H9 (cell line): Measurements from ENCODE around the gene ARHGAP26. TPM values are rescaled to one million over a fixed set of nuclear protein-coding genes. Genes with fewer than 3 reads are reported as not detected.

Source experiments
- DNase-seq: peaks from one replicate; pipeline ENCODE4 v3.0.0-alpha.2; 2017
- H2AFZ ChIP-seq: one replicate; pipeline ENCODE4 v1.6.1; 2013; ENCODE audit warnings: mild to moderate bottlenecking, low read length, control low read depth, moderate library complexity
- H2AK5ac ChIP-seq: 2 replicates; pipeline ENCODE4 v1.6.1; 2013; ENCODE audit warnings: low read length, control low read depth, mixed read lengths; ENCODE audit not compliant: insufficient read length
- H2BK120ac ChIP-seq: one replicate; pipeline ENCODE4 v1.6.1; 2013; ENCODE audit warnings: low read depth, mild to moderate bottlenecking, low read length, control low read depth, inconsistent platforms; ENCODE audit not compliant: poor library complexity, severe bottlenecking
- H2BK12ac ChIP-seq: 2 replicates; pipeline ENCODE4 v1.6.1; 2013; ENCODE audit warnings: low read length, control low read depth, mixed read lengths, low read depth; ENCODE audit not compliant: insufficient read length
- H2BK15ac ChIP-seq: 2 replicates; pipeline ENCODE4 v1.6.1; 2013; ENCODE audit warnings: low read depth, low read length, control low read depth
- H2BK20ac ChIP-seq: one replicate; pipeline ENCODE4 v1.6.1; 2013; ENCODE audit warnings: low read depth, mild to moderate bottlenecking, low read length, control low read depth, inconsistent platforms; ENCODE audit not compliant: poor library complexity, severe bottlenecking
- H2BK5ac ChIP-seq: 2 replicates; pipeline ENCODE4 v1.6.1; 2013; ENCODE audit warnings: low read length, control low read depth, mixed read lengths; ENCODE audit not compliant: insufficient read length
- H3K14ac ChIP-seq: 2 replicates; pipeline ENCODE4 v1.6.1; 2013; ENCODE audit warnings: low read length, control low read depth; ENCODE audit not compliant: insufficient read depth
- H3K18ac ChIP-seq: 2 replicates; pipeline ENCODE4 v1.6.1; 2013; ENCODE audit warnings: low read depth, mild to moderate bottlenecking, mixed read lengths, low read length, control low read depth; ENCODE audit not compliant: insufficient read length
- H3K23ac ChIP-seq: 2 replicates; pipeline ENCODE4 v1.6.1; 2013; ENCODE audit warnings: low read length, control low read depth, mixed read lengths, low read depth; ENCODE audit not compliant: insufficient read length
- H3K23me2 ChIP-seq: 2 replicates; pipeline ENCODE4 v1.6.1; 2013; ENCODE audit warnings: low read depth, mild to moderate bottlenecking, mixed read lengths, low read length, control low read depth; ENCODE audit not compliant: insufficient read length, poor library complexity, severe bottlenecking
- H3K27ac ChIP-seq: 2 replicates; pipeline ENCODE4 v1.5.1; 2013; ENCODE audit warnings: low read length, control low read depth, mixed read lengths, low read depth; ENCODE audit not compliant: insufficient read length
- H3K27me3 ChIP-seq: 2 replicates; pipeline ENCODE4 v1.6.1; 2013; ENCODE audit warnings: low read length, control low read depth, inconsistent platforms; ENCODE audit not compliant: insufficient read depth
- H3K4ac ChIP-seq: 2 replicates; pipeline ENCODE4 v1.6.1; 2013; ENCODE audit warnings: low read depth, mild to moderate bottlenecking, control low read depth, inconsistent platforms, low read length, moderate library complexity
- H3K4me1 ChIP-seq: 2 replicates; pipeline ENCODE4 v1.6.1; 2013; ENCODE audit warnings: low read length, control low read depth, inconsistent platforms; ENCODE audit not compliant: insufficient read depth
- H3K4me2 ChIP-seq: 2 replicates; pipeline ENCODE4 v1.6.1; 2013; ENCODE audit warnings: low read length, control low read depth, mixed read lengths; ENCODE audit not compliant: insufficient read length, insufficient read depth
- H3K56ac ChIP-seq: 2 replicates; pipeline ENCODE4 v1.6.1; 2013; ENCODE audit warnings: low read depth, mild to moderate bottlenecking, mixed read lengths, low read length, control low read depth; ENCODE audit not compliant: insufficient read length
- H3K79me1 ChIP-seq: 2 replicates; pipeline ENCODE4 v1.6.1; 2013; ENCODE audit warnings: low read depth, mild to moderate bottlenecking, moderate library complexity, low read length, control low read depth, inconsistent platforms; ENCODE audit not compliant: insufficient read depth, poor library complexity, severe bottlenecking
- H3K79me2 ChIP-seq: 2 replicates; pipeline ENCODE4 v1.6.1; 2013; ENCODE audit warnings: low read length, control low read depth, inconsistent platforms; ENCODE audit not compliant: insufficient read depth
- H3K9ac ChIP-seq: 2 replicates; pipeline ENCODE4 v1.6.1; 2013; ENCODE audit warnings: low read length, control low read depth, mixed read lengths; ENCODE audit not compliant: insufficient read length; ENCODE audit errors: extremely low read depth
- H3K9me3 ChIP-seq: one replicate; pipeline ENCODE4 v1.6.1; 2013; ENCODE audit warnings: low read depth, low read length, inconsistent platforms; ENCODE audit not compliant: control insufficient read depth
- H3T11ph ChIP-seq: one replicate; pipeline ENCODE4 v1.6.1; 2013; ENCODE audit warnings: mild to moderate bottlenecking, low read length, control low read depth, inconsistent platforms
- H4K20me1 ChIP-seq: one replicate; pipeline ENCODE4 v1.6.1; 2013; ENCODE audit not compliant: control insufficient read depth, insufficient read length, insufficient read depth
- H4K5ac ChIP-seq: 2 replicates; pipeline ENCODE4 v1.6.1; 2013; ENCODE audit warnings: low read depth, mild to moderate bottlenecking, mixed read lengths, low read length, control low read depth; ENCODE audit not compliant: insufficient read length
- H4K8ac ChIP-seq: replicated peaks from 2 replicates; pipeline ENCODE4 v1.6.1; 2013; ENCODE audit warnings: low read length, control low read depth, mixed read lengths, low read depth; ENCODE audit not compliant: insufficient read length
- H4K91ac ChIP-seq: 2 replicates; pipeline ENCODE4 v1.6.1; 2013; ENCODE audit warnings: low read depth, mild to moderate bottlenecking, moderate library complexity, mixed read lengths, low read length, control low read depth; ENCODE audit not compliant: insufficient read length
- H3K27ac Mint-ChIP-seq, 3 experiments: 2 replicates in 2 of 3; 3 replicates in 1 of 3; pipeline ENCODE4 v1.8.0; 2020 to 2021; ENCODE audit warnings: mixed read lengths in 3 of 3, mild to moderate bottlenecking in 1 of 3, moderate library complexity in 1 of 3
- H3K27me3 Mint-ChIP-seq: 2 replicates; pipeline ENCODE4 v1.8.0; 2021; ENCODE audit warnings: low read depth, mild to moderate bottlenecking, moderate library complexity, mixed read lengths
- H3K36me3 Mint-ChIP-seq, 3 experiments: 2 replicates in 2 of 3; 3 replicates in 1 of 3; pipeline ENCODE4 v1.8.0; 2020 to 2021; ENCODE audit warnings: low read depth in 3 of 3, mixed read lengths in 3 of 3; ENCODE audit not compliant: insufficient read depth in 1 of 3
- H3K4me1 Mint-ChIP-seq, 2 experiments: 2 replicates each; pipeline ENCODE4 v1.8.0; 2020; ENCODE audit warnings: mixed read lengths in 2 of 2
- H3K4me3 Mint-ChIP-seq, 2 experiments: 2 replicates in 1 of 2; 3 replicates in 1 of 2; pipeline ENCODE4 v1.8.0; 2020 to 2021; ENCODE audit warnings: mild to moderate bottlenecking in 2 of 2, mixed read lengths in 2 of 2, moderate library complexity in 1 of 2
- H3K9me3 Mint-ChIP-seq, 2 experiments: 2 replicates in 1 of 2; 3 replicates in 1 of 2; pipeline ENCODE4 v1.8.0; 2020; ENCODE audit warnings: mild to moderate bottlenecking in 2 of 2, mixed read lengths in 2 of 2, moderate library complexity in 1 of 2
- WGBS: extraction: QIAGEN DNeasy Blood & Tissue Kit; methylation state at CpG from one replicate; pipeline ENCODE4 v1.1.7; 2013; ENCODE audit warnings: missing lambda C conversion rate, low lambda C conversion rate, mixed read lengths; ENCODE audit not compliant: insufficient read length; ENCODE audit errors: extremely low coverage; 5-methylcytosine and 5-hydroxymethylcytosine counted together
- total RNA-seq: library from RNA; stranded (reverse); gene quantifications from 2 replicates; pipeline ENCODE4 v1.2.1, GENCODE V29; 2021
- TF ChIP-seq, protein P1 (sequence below): fragments of 200-600 bp; sonication (generic); conservative IDR thresholded peaks from 3 replicates; pipeline ENCODE4 v1.8.0; 2021; ENCODE audit warnings: antibody characterized with exemption, mild to moderate bottlenecking

ARHGAP26 gene
- total RNA-seq, 1 experiment from 2014 or later = 13.8 TPM

DNA sequence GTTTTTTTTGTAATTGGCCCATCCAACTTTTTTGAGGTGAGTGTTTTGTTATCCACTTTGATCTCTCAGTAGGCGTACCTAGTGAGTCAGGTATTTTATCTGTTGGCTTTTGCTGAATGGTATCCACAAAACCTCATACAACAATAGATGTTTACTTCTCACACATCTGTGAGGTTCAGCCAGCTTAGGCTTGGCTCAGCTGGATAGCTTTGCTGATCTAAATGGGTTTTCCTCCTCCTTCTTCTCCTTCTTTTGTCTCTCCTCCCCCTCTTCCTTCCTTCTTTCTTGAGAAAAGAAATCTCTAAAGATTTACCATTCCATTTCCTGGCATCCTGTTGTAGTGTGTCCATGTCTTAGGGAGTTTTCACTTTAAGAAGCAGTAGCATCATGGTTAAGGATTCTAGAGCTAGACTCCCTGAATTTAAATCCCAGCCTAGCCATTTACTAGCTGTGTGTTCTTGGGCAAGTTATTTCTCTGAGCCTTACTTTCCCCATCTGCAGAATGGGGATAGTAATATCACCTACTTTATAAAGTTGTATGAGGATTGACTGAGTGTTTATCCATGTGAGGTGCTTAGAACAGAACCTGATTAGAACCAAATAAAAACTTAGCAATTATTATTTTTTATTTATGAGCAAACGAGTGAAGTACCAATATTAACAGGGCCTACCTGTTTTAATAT is 126.3 kb downstream of the ARHGAP26 start:
- Histone ChIP-seq H3K23ac (no peak overlapping the region), H3K18ac (no peak overlapping the region), H4K8ac (no peak overlapping the region), H3K79me2 (no peaks in the 10 kb centered on the region), H2BK15ac (no peak overlapping the region), H3K9me3 (no peaks in the 10 kb centered on the region), H2BK20ac (no peak overlapping the region), H2BK120ac (no peak overlapping the region), H3K23me2 (no peaks in the 10 kb centered on the region), H3K4ac (no peak overlapping the region), H3K14ac (no peak overlapping the region), H4K91ac (no peak overlapping the region), H4K20me1 (no peaks in the 10 kb centered on the region), H2BK5ac (no peak overlapping the region), H3K56ac (no peak overlapping the region), H3K4me1 (peaks cover 13% of the 10 kb centered on the region), H4K5ac (no peak overlapping the region), H2BK12ac (no peak overlapping the region), H3K4me2 (no peak overlapping the region), H2AFZ (no peak overlapping the region), H3T11ph (no peak overlapping the region), H3K27me3 (no peaks in the 10 kb centered on the region), H2AK5ac (no peak overlapping the region), H3K27ac (peak overlapping the region; percentile 91), H3K79me1 (no peaks in the 10 kb centered on the region), H3K9ac (no peak overlapping the region)
- no CpG with 5 or more reads among the region's 2 CpGs for WGBS
- Mint-ChIP-seq H3K4me3 (no peak overlapping the region), H3K36me3 (peaks cover 1 to 12% (median 8%) of the 10 kb centered on the region in 3 experiments; a peak in 5 of 7 replicates), H3K27me3 (no peaks in the 10 kb centered on the region), H3K27ac (peak overlapping the region; percentile 92 to 95 (median 93)), H3K4me1 (peaks cover 63% of the 10 kb centered on the region in 2 experiments), H3K9me3 (no peaks in the 10 kb centered on the region; a peak in 1 of 5 replicates)
- DNase-seq = no peak
- TF ChIP-seq, protein P1, sequence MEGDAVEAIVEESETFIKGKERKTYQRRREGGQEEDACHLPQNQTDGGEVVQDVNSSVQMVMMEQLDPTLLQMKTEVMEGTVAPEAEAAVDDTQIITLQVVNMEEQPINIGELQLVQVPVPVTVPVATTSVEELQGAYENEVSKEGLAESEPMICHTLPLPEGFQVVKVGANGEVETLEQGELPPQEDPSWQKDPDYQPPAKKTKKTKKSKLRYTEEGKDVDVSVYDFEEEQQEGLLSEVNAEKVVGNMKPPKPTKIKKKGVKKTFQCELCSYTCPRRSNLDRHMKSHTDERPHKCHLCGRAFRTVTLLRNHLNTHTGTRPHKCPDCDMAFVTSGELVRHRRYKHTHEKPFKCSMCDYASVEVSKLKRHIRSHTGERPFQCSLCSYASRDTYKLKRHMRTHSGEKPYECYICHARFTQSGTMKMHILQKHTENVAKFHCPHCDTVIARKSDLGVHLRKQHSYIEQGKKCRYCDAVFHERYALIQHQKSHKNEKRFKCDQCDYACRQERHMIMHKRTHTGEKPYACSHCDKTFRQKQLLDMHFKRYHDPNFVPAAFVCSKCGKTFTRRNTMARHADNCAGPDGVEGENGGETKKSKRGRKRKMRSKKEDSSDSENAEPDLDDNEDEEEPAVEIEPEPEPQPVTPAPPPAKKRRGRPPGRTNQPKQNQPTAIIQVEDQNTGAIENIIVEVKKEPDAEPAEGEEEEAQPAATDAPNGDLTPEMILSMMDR = no peak
